Left colon (tissue), 2 donors: ENCODE data around the gene CELF1. TPM values are rescaled to one million over a fixed set of nuclear protein-coding genes. Genes with fewer than 3 reads are reported as not detected.
"Not testable (repeated sequence)": the region's sequence is repeated elsewhere in the genome, so short reads cannot be mapped to it uniquely, and the experiment has no call there.

Source experiments
- ATAC-seq: fragments of 200-7000 bp; cut with Tn5 transposase; one replicate; pipeline ENCODE4 v1.9.1; 2020; ENCODE audit warnings: mild to moderate bottlenecking, moderate library complexity
- DNase-seq, 2 donors: peaks; one replicate each; pipeline ENCODE4 v3.0.0-alpha.2; 2020
- intact Hi-C, 2 donors: fragments of 100-400 bp; cut with DNase I in 1 of 2; cut with micrococcal nuclease in 1 of 2; formaldehyde crosslinking; loops; one replicate each; pipeline versions ENCODE4 v1.11.2 to v1.14.0; 2022; cut with DNase I, micrococcal nuclease
- total RNA-seq, 2 donors: library from RNA; stranded (reverse); fragmentation: NEBNext Ultra II Directional; extraction: Animal tissue kit (Norgen Biotek cat#: 25700); gene quantifications; one replicate each; pipeline ENCODE4 v1.2.1, GENCODE V29; 2021
- donor health status: DM: no; HTN: no; CAD: no.
- donor health status: DM: yes; HTN: yes; CAD: no.

The CELF1 gene
- total RNA-seq, 2 donors from 2014 or later = 70.6 to 93.1 TPM

- peak; percentile 95 for ATAC-seq
- peak; percentile 91 to 94 for DNase-seq
- intact Hi-C loops = no loop called here
Measured at GRCh38 chr11:47578524-47579494, 25.9 kb upstream of the CELF1 start, which contains the start of the genes KBTBD4 and NDUFS3. Gene KBTBD4, minus strand, starts transcription at chr11:47578970. Its CDS starts 19 bp downstream, at chr11:47578951. Gene NDUFS3, plus strand, starts transcription at chr11:47579074. Its CDS starts 18 bp downstream, at chr11:47579092.

GRCh38 chr11:47577460-47578041 is 24.6 kb upstream of the CELF1 start:
- intact Hi-C loops = no loop called here
- DNase-seq = no peak
- ATAC-seq = no peak

GRCh38 chr11:47573321-47573720 is 20.4 kb upstream of the CELF1 start:
- ATAC-seq = no peak
- intact Hi-C loops = no loop called here
- no peak for DNase-seq

- DNase-seq (no peak), ATAC-seq (no peak)
- intact Hi-C loops = no loop called here
Measured at GRCh38 chr11:47572715-47573255, 19.9 kb upstream of the CELF1 start.

GRCh38 chr11:47571895-47572294 is 19.0 kb upstream of the CELF1 start:
- DNase-seq (no peak), ATAC-seq (no peak)
- intact Hi-C loops = no loop called here

GRCh38 chr11:47571357-47571729 is 18.4 kb upstream of the CELF1 start:
- ATAC-seq (no peak), DNase-seq (no peak)
- intact Hi-C loops = no loop called here

- ATAC-seq (no peak), DNase-seq (no peak)
- intact Hi-C loops = no loop called here
Measured at GRCh38 chr11:47570651-47571356, 17.9 kb upstream of the CELF1 start.

- no peak for DNase-seq
- intact Hi-C loops = no loop called here
- ATAC-seq = no peak
Measured at GRCh38 chr11:47569646-47570045, 16.7 kb upstream of the CELF1 start.

- ATAC-seq = peak; percentile 50
- intact Hi-C loops = no loop called here
- peak in 1 of 2 donors; percentile 40 for DNase-seq
Measured at GRCh38 chr11:47566149-47566698, 13.3 kb upstream of the CELF1 start.

GRCh38 chr11:47565340-47566148 is 12.6 kb upstream of the CELF1 start, which contains the start of gene PTPMT1:
Gene PTPMT1, plus strand, starts transcription at chr11:47565599. Its CDS starts 24 bp downstream, at chr11:47565623.
- ATAC-seq = peak; percentile 97
- intact Hi-C loops = no loop called here

GRCh38 chr11:47564933-47565339 is 12.0 kb upstream of the CELF1 start:
- intact Hi-C loops = no loop called here
- no peak for DNase-seq
- ATAC-seq = peak; percentile 7

More at GRCh38 chr11:47565340-47566148, 12.6 kb upstream of the CELF1 start, which contains the start of gene PTPMT1:
- DNase-seq = peak; percentile 79 to 85

GRCh38 chr11:47564366-47564765 is 11.4 kb upstream of the CELF1 start:
- DNase-seq, intact Hi-C loops, ATAC-seq: not testable (repeated sequence)

- ATAC-seq, DNase-seq, intact Hi-C loops: not testable (repeated sequence)
Measured at GRCh38 chr11:47562393-47562792, 9.5 kb upstream of the CELF1 start.

GRCh38 chr11:47560426-47560825 is 7.5 kb upstream of the CELF1 start:
- intact Hi-C loops = no loop called here
- no peak for DNase-seq
- no peak for ATAC-seq

GRCh38 chr11:47558695-47559094 is 5.8 kb upstream of the CELF1 start:
- intact Hi-C loops = no loop called here
- DNase-seq (no peak), ATAC-seq (no peak)

GRCh38 chr11:47557004-47557403 is 4.1 kb upstream of the CELF1 start:
- intact Hi-C loops, ATAC-seq, DNase-seq: not testable (repeated sequence)

- no peak for DNase-seq
- intact Hi-C loops = no loop called here
- ATAC-seq = peak; percentile 15
Measured at GRCh38 chr11:47553406-47553743, 443 bp upstream of the CELF1 start.

GRCh38 chr11:47552056-47552565 is 821 bp downstream of the CELF1 start:
- intact Hi-C loops = no loop called here

More at GRCh38 chr11:47552056-47552565, 821 bp downstream of the CELF1 start:
- DNase-seq = no peak
- peak; percentile 28 for ATAC-seq
